Superior temporal gyrus (tissue), 1 donor: Measurements from ENCODE around the gene NEURL1.
A peak's percentile ranks its signal among the peaks of the same experiment; 100 is the strongest.
"Not testable (repeated sequence)": the region's sequence is repeated elsewhere in the genome, so short reads cannot be mapped to it uniquely, and the experiment has no call there.

ENCODE experiments used
- DNase-seq: peaks from one replicate; pipeline ENCODE4 v3.0.0-alpha.2; 2016; ENCODE audit errors: extremely low spot score

NEURL1 gene

GRCh38 chr10:103493916-103494877 is 692 bp downstream of the NEURL1 start:
- DNase-seq, result no peak

- no peak for DNase-seq
Observed at GRCh38 chr10:103495321-103495720, 1.8 kb downstream of the NEURL1 start.

GRCh38 chr10:103497161-103497915 is 3.8 kb downstream of the NEURL1 start:
- DNase-seq, result peak; percentile 19

- DNase-seq, result no peak
Observed at GRCh38 chr10:103498936-103499638, 5.6 kb downstream of the NEURL1 start.

GRCh38 chr10:103499881-103500280 is 6.4 kb downstream of the NEURL1 start:
- DNase-seq, result peak; percentile 33

- DNase-seq, result no peak
Observed at GRCh38 chr10:103500481-103500880, 7.0 kb downstream of the NEURL1 start.

GRCh38 chr10:103501186-103501585 is 7.7 kb downstream of the NEURL1 start:
- DNase-seq, result no peak

GRCh38 chr10:103502849-103503660 is 9.6 kb downstream of the NEURL1 start:
- DNase-seq, result no peak

- not testable (repeated sequence) for DNase-seq
Observed at GRCh38 chr10:103503777-103504176, 10.3 kb downstream of the NEURL1 start.

- DNase-seq, result no peak
Observed at GRCh38 chr10:103504181-103504783, 10.8 kb downstream of the NEURL1 start.

- DNase-seq, result no peak
Observed at GRCh38 chr10:103506061-103506460, 12.6 kb downstream of the NEURL1 start.

GRCh38 chr10:103507235-103508191 is 14.0 kb downstream of the NEURL1 start:
- no peak for DNase-seq

- no peak for DNase-seq
Observed at GRCh38 chr10:103510046-103510685, 16.7 kb downstream of the NEURL1 start.

GRCh38 chr10:103510791-103511752 is 17.6 kb downstream of the NEURL1 start:
- no peak for DNase-seq

GRCh38 chr10:103512166-103512565 is 18.7 kb downstream of the NEURL1 start:
- DNase-seq, result no peak

GRCh38 chr10:103512591-103513379 is 19.3 kb downstream of the NEURL1 start:
- DNase-seq, result no peak
